HepG2 (cell line): ENCODE measurements around the gene COQ8B. TPM values are rescaled to one million over a fixed set of nuclear protein-coding genes. Genes with fewer than 3 reads are reported as not detected.

ENCODE experiments used
- AHDC1 ChIP-seq: sonication (generic); formaldehyde crosslinking; IDR thresholded peaks from 2 replicates; pipeline ENCODE4 v1.5.1; 2020; ENCODE audit warnings: mild to moderate bottlenecking, missing genetic modification reagents, borderline replicate concordance
- ARNTL ChIP-seq: sonication (generic); formaldehyde crosslinking; IDR thresholded peaks from 2 replicates; pipeline ENCODE4 v1.4.0; 2020; ENCODE audit warnings: mild to moderate bottlenecking, missing genetic modification reagents
- CREBL2 ChIP-seq: sonication (generic); formaldehyde crosslinking; IDR thresholded peaks from 2 replicates; pipeline ENCODE4 v1.8.1; 2023; ENCODE audit warnings: missing genetic modification reagents, mild to moderate bottlenecking, borderline replicate concordance
- EP300 ChIP-seq, 3 experiments: sonication (generic) in 1 of 3; formaldehyde crosslinking in 1 of 3; IDR thresholded peaks; 2 replicates each; pipeline versions ENCODE4 v1.5.1 to v1.6.1; 2011 to 2020; ENCODE audit warnings: low read depth in 2 of 3, low read length in 2 of 3, borderline replicate concordance in 1 of 3, improper control_type of control experiment in 1 of 3, mild to moderate bottlenecking in 1 of 3, missing genetic modification reagents in 1 of 3, moderate library complexity in 1 of 3
- HIVEP1 ChIP-seq: sonication (generic); formaldehyde crosslinking; IDR thresholded peaks from 2 replicates; pipeline ENCODE4 v1.4.0; 2020; ENCODE audit warnings: mild to moderate bottlenecking, missing genetic modification reagents
- MLLT10 ChIP-seq: sonication (generic); formaldehyde crosslinking; IDR thresholded peaks from 2 replicates; pipeline ENCODE4 v1.4.0; 2020; ENCODE audit warnings: missing genetic modification reagents
- PBX3 ChIP-seq: sonication (generic); formaldehyde crosslinking; IDR thresholded peaks from 2 replicates; pipeline ENCODE4 v1.8.1; 2023; ENCODE audit warnings: missing genetic modification reagents, inconsistent platforms, borderline replicate concordance
- SMAD9 ChIP-seq: sonication (generic); formaldehyde crosslinking; IDR thresholded peaks from 2 replicates; pipeline ENCODE4 v1.5.1; 2020; ENCODE audit warnings: mild to moderate bottlenecking, missing genetic modification reagents
- TOE1 ChIP-seq: sonication (generic); formaldehyde crosslinking; IDR thresholded peaks from 2 replicates; pipeline ENCODE4 v1.4.0; 2020; ENCODE audit warnings: mild to moderate bottlenecking, missing genetic modification reagents
- TSC22D2 ChIP-seq: sonication (generic); formaldehyde crosslinking; IDR thresholded peaks from 2 replicates; pipeline ENCODE4 v1.5.1; 2020; ENCODE audit warnings: missing genetic modification reagents, mild to moderate bottlenecking, borderline replicate concordance
- ZNF276 ChIP-seq: sonication (generic); formaldehyde crosslinking; IDR thresholded peaks from 2 replicates; pipeline ENCODE4 v1.4.0; 2020; ENCODE audit warnings: mild to moderate bottlenecking, low read depth, missing genetic modification reagents
- ZNF550 ChIP-seq: sonication (generic); formaldehyde crosslinking; IDR thresholded peaks from 2 replicates; pipeline ENCODE4 v1.4.0; 2020; ENCODE audit warnings: mild to moderate bottlenecking, missing genetic modification reagents, borderline replicate concordance
- ZNF713 ChIP-seq: sonication (generic); formaldehyde crosslinking; IDR thresholded peaks from 2 replicates; pipeline ENCODE4 v1.4.0; 2020; ENCODE audit warnings: mild to moderate bottlenecking, missing genetic modification reagents
- ZNF720 ChIP-seq: sonication (generic); formaldehyde crosslinking; IDR thresholded peaks from 2 replicates; pipeline ENCODE4 v1.4.0; 2020; ENCODE audit warnings: missing genetic modification reagents
- ZNF784 ChIP-seq: sonication (generic); formaldehyde crosslinking; IDR thresholded peaks from 2 replicates; pipeline ENCODE4 v1.5.1; 2020; ENCODE audit warnings: missing genetic modification reagents, mild to moderate bottlenecking, borderline replicate concordance
- ZSCAN5A ChIP-seq: sonication (generic); formaldehyde crosslinking; IDR thresholded peaks from 2 replicates; pipeline ENCODE4 v1.8.0; 2022; ENCODE audit warnings: mild to moderate bottlenecking, missing genetic modification reagents, borderline replicate concordance
- polyA plus RNA-seq, 8 experiments: library from polyadenylated mRNA; depleted of rRNA in 3 of 8; stranded (reverse) in 7 of 8; unstranded in 1 of 8; fragments of >200 nt; fragmentation: Illumina TruSeq in 4 of 8; extraction: Trizol in 4 of 8; gene quantifications; 2 replicates each; pipeline versions ENCODE4 v1.2.1 to v1.2.3, GENCODE V29; 2011 to 2016; ENCODE audit warnings: low read depth in 4 of 8, missing spikeins in 1 of 8, mixed read lengths in 1 of 8; ENCODE audit not compliant: insufficient read depth in 1 of 8
- total RNA-seq, 5 experiments: library from RNA; depleted of rRNA; stranded (reverse); fragments of >200 nt; fragmentation: Illumina TruSeq; extraction: Trizol; gene quantifications; 2 replicates each; pipeline ENCODE4 v1.2.3, GENCODE V29; 2016; ENCODE audit warnings: low read depth in 1 of 5

COQ8B gene
- total and polyA plus RNA-seq, 2 of the 13 experiments (the other 11 are each of a cell fraction or from before 2014, with no cell fraction given), result 12.3 to 17.2 TPM

GRCh38 chr19:40750874-40751537, 34.3 kb upstream of the COQ8B start, which contains the start of gene SNRPA (continued):
- TF ChIP-seq CREBL2, result no peak; the same call in 1 of the 2 replicates
- TF ChIP-seq SMAD9 (CRISPR knock-in tag), result no peak
- TF ChIP-seq ZNF276, result no peak
- 0 out of 2 replicates have a peak, but pooled peaks have one; percentile 19 for TF ChIP-seq PBX3 (CRISPR knock-in tag)
- no peak for TF ChIP-seq ZNF550 (CRISPR knock-in tag)
- no peak for TF ChIP-seq TOE1 (CRISPR knock-in tag)
- TF ChIP-seq EP300 (IDR thresholded peaks at IDR 0.05; ENCODE audit: low read depth in 2 of 2, low read length in 2 of 2), result 0 out of 4 replicates have a peak, but pooled peaks of 1 of the 2 experiments have one; percentile 4
- no peak for TF ChIP-seq EP300 (CRISPR knock-in tag; IDR thresholded peaks at IDR 0.05; ENCODE audit: borderline replicate concordance)
- TF ChIP-seq ARNTL (CRISPR knock-in tag), result no peak
- TF ChIP-seq ZSCAN5A (CRISPR knock-in tag), result 0 out of 2 replicates have a peak, but pooled peaks have one; percentile 47
- no peak for TF ChIP-seq MLLT10 (CRISPR knock-in tag)
- TF ChIP-seq HIVEP1, result peak; percentile 13; the same call in 1 of the 2 replicates
- TF ChIP-seq ZNF713 (CRISPR knock-in tag), result no peak
- TF ChIP-seq TSC22D2, result no peak
- no peak for TF ChIP-seq ZNF720 (CRISPR knock-in tag)
- TF ChIP-seq ZNF784 (CRISPR knock-in tag), result no peak
- no peak for TF ChIP-seq AHDC1 (CRISPR knock-in tag)
